ENCODE results near the gene LRIG3. TPM values are rescaled to one million over a fixed set of nuclear protein-coding genes. Genes with fewer than 3 reads are reported as not detected.

Gene LRIG3
- total RNA-seq, 4 donors from 2014 or later: 32.4 to 87.2 (median 68.4) TPM

GRCh38 chr12:58916161-58916621, 4.1 kb downstream of the LRIG3 start:
- TF ChIP-seq CTCF (IDR thresholded peaks at IDR 0.05; ENCODE audit: low read depth): no peak

DNA sequence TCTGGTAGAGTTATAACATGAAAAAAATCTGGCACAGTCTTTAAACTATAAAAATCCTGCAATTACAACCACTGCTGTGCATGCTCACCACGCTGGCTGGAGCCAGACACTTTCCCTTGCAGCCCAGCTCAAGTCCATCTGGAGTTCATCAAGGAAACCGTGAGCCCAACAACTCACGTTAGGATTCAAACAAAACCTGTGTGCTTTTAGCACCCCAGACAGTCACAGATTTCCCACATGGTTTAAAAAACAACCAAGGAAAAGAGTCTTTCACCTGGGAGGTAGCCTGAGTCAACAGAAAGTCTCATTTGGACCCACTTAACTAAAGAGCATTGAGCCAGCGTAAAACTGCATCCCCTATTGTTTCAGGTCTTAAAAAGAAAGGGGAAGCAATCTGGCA, 4.7 kb downstream of the LRIG3 start:
- no peak for TF ChIP-seq CTCF (IDR thresholded peaks at IDR 0.05; ENCODE audit: low read depth)

- no peak for TF ChIP-seq CTCF (IDR thresholded peaks at IDR 0.05; ENCODE audit: low read depth)
Measured at GRCh38 chr12:58915037-58915436, 5.3 kb downstream of the LRIG3 start.

DNA sequence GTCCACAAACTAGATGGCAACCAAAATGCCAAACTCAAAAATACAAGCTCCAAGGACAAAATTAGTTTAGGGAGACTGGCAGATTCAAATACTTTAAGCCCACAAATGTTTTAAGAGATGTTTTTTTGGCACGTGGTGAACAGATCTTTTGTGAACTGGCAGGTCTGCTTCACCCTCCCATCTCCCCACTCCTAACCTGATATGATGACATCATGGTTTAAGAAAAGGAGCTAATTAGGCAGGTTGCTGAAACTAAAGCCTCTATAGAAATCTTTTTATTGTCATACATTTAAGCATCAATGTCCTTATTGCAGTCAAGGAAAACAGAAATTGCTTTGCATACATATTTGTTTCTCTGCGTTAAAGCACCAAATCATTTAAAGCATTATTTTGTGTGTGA, 5.8 kb downstream of the LRIG3 start:
- no peak for TF ChIP-seq CTCF (IDR thresholded peaks at IDR 0.05; ENCODE audit: low read depth)

- no peak for TF ChIP-seq CTCF (IDR thresholded peaks at IDR 0.05; ENCODE audit: low read depth)
Measured at GRCh38 chr12:58907391-58907790, 12.9 kb downstream of the LRIG3 start.

GRCh38 chr12:58906917-58907316, 13.4 kb downstream of the LRIG3 start:
- no peak for TF ChIP-seq CTCF (IDR thresholded peaks at IDR 0.05; ENCODE audit: low read depth)

DNA sequence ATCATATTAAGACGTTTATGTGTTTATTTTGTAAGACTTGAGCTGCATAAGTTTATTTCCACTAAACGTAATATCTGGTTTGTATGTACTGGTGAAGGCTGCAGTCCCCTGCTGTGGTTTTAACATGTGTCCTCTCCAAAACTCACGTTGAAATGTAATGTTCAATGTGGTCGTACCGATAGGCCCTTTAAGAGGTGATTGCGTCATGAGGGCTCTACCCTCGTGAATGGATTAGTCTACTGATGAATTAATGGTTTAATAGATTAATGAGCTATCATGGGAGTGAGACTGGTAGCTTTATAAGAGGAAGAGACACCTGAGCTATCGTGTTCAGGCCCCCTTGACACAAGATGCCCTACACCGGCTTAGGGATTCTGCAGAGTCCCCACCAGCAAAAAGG, 14.9 kb downstream of the LRIG3 start:
- no peak for TF ChIP-seq CTCF (IDR thresholded peaks at IDR 0.05; ENCODE audit: low read depth)
